ENCODE measurements around the gene KCNMA1. TPM values are rescaled to one million over a fixed set of nuclear protein-coding genes. Genes with fewer than 3 reads are reported as not detected.

The KCNMA1 gene
- total and polyA plus RNA-seq, 5 experiments from 2014 or later: not detected

DNA sequence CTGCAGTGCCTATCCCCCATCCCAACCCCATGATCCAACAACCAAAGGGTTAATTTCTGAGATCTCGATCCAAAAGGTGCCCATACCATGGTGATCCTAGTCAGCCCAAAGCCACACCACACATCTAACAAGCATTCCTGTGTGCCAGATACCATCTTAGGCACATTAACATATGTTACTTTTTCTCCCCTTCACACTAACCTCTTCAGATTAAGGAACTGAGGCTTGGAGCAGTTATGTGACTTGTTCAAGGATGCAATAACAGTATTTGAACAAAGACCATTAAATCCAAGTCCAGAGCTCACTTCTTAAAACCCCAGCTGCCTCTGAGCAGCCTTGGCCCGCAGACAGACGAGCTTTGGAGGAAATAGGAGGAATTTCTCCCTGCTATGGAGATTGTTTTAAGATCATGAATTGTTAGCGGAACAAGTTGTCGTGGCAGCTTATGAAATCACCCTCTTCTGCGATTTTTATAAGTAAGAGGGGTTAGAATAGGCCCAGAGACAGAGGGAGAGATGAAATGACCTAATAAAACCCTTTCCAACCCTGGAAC, 327.2 kb downstream of the KCNMA1 start:
- POLR2A ChIA-PET: no interaction called here

GRCh38 chr10:77309509-77309908, 328.1 kb downstream of the KCNMA1 start:
- no peak for ATAC-seq
- Mint-ChIP-seq H3K4me3 (no peak overlapping the region), H3K27ac (no peak overlapping the region), H3K9me3 (no peaks in the 10 kb centered on the region), H3K36me3 (no peaks in the 10 kb centered on the region), H3K4me1 (peaks cover 0 to 5% (median 0%) of the 10 kb centered on the region in 4 donors), H3K27me3 (peaks cover 0 to 1% (median 0%) of the 10 kb centered on the region in 5 donors)
- no peak for DNase-seq
- POLR2A ChIA-PET: no interaction called here

More for the DNA sequence above, 327.2 kb downstream of the KCNMA1 start:
- ATAC-seq (no peak), DNase-seq (no peak)
- Mint-ChIP-seq H3K4me1 (peaks cover 0 to 3% (median 0%) of the 10 kb centered on the region in 4 donors), H3K9me3 (no peaks in the 10 kb centered on the region), H3K27ac (no peak overlapping the region), H3K4me3 (no peak overlapping the region), H3K36me3 (no peaks in the 10 kb centered on the region), H3K27me3 (peaks cover 0 to 1% (median 0%) of the 10 kb centered on the region in 5 donors)

DNA sequence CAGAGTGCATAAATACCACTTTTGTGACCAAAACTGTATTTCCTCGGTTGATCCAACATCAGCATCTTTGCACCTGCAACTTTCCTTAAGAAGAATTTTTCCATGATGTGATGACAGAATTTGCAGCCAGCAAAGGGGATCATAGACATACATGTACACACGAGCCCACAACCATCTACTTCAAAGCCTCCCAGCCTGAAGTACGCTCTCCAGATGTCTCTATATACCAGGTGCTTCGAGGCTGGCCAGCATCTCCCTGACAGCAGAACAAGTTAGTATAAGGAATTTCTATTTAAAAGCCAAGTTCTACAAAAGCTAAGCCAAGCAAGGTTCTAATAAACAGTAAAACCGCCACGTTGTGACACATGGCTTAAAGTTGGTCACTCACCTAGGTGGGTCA, 328.5 kb downstream of the KCNMA1 start:
- ATAC-seq: no peak
- H3K4me1 Mint-ChIP-seq: peaks cover 0 to 5% (median 0%) of the 10 kb centered on the region in 4 donors
- peak overlapping the region in 1 of 10 donors; percentile 3 for H3K27ac Mint-ChIP-seq
- no peak for DNase-seq
- H3K4me3 Mint-ChIP-seq: no peak overlapping the region
- POLR2A ChIA-PET: no interaction called here
- no peaks in the 10 kb centered on the region for H3K36me3 Mint-ChIP-seq
- H3K27me3 Mint-ChIP-seq: peaks cover 0 to 1% (median 0%) of the 10 kb centered on the region in 5 donors
- H3K9me3 Mint-ChIP-seq: no peaks in the 10 kb centered on the region

DNA sequence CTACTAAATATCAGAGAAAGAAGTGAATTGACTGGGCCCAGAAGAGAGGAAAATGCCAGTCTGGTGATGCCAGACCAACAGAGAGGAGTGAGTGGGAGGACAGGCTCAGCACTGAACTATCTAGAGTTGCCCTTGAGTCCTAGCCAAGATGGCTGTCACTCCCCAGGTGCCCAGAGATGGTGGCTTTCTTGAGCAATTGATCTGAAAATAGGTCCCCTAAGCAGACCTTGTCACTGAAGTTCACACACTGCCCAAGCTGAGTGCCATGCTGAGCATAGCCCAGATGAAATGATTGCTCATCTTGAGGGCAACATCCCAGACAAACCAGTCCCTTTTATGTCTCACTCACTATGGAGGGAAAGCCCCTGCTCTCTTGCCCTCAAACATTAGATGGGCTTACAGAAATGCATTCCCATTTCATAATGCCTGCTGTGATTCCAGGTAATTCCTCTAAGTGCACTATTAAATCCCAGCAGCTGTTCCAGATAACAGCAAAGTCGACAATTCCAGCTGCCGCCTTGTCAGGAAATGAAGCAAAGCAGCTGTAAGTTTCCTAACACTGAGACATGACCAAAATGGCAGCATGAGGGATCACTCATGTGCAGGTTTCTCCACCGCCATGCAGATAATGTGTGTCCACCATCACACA, 329.4 kb downstream of the KCNMA1 start:
- ATAC-seq (no peak), DNase-seq (no peak)
- Mint-ChIP-seq H3K36me3 (peaks cover 0 to 4% (median 0%) of the 10 kb centered on the region in 3 donors), H3K4me3 (no peak overlapping the region), H3K9me3 (peaks cover 0 to 5% (median under 1%) of the 10 kb centered on the region in 9 donors), H3K27me3 (peaks cover 0 to 3% (median 0%) of the 10 kb centered on the region in 5 donors), H3K27ac (no peak overlapping the region), H3K4me1 (peaks cover 0 to 5% (median 0%) of the 10 kb centered on the region in 4 donors)
- POLR2A ChIA-PET: no interaction called here

GRCh38 chr10:77306666-77307065, 330.9 kb downstream of the KCNMA1 start:
- Mint-ChIP-seq H3K27me3 (peaks cover 0 to 4% (median 0%) of the 10 kb centered on the region in 5 donors), H3K4me1 (peaks cover 0 to 5% (median 0%) of the 10 kb centered on the region in 4 donors), H3K27ac (no peak overlapping the region), H3K9me3 (peaks cover 0 to 17% (median 7%) of the 10 kb centered on the region in 9 donors), H3K4me3 (no peak overlapping the region), H3K36me3 (peaks cover 0 to 4% (median 0%) of the 10 kb centered on the region in 3 donors)
- POLR2A ChIA-PET: no interaction called here
- ATAC-seq (no peak), DNase-seq (no peak)

DNA sequence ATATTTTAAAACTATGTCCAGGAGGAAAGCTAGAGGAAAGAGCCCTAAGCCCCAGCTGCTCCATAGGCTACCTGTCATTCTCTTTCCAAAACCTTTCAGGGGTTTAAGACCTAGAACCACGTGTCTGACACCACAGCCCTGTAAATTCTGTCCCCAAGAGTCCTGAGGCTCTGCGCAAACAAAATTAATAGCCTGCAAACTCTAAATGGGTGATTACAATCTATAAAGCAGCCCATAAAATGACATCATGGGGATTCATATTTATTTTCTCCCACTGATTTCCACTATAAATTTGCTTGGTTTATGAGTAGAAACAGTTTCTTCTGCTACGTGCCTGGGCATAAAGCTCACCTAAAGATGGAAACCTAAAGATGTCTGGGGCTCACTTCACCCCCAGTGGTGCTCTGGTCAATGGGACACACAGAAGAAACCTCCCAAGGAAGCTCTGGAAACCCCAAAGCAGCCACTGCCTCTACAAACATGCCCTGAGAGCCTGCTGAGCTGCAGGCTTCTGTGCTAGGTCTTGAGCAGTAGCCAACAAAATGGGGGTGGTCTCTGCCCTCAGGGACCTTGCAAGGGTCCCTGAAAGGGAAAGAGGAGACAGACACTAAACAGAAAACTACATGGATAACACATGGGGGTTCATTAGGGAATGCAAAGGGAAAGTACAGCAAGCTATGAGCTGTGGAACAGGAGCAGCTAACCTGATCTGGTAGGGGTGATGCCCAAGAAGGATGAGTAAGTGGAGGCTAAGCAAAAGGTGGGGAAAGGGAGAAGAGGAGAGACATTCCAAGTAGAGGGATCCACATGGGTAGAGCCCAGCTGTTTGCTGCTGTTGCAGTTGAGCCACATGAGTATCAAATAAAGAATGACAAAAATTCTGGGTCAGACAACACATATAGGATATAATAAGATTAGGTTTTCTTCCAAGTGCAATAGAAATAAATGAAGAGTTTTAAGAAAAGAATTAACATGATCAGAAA, 331.7 kb downstream of the KCNMA1 start:
- peaks cover 0 to 5% (median 0%) of the 10 kb centered on the region in 4 donors for H3K4me1 Mint-ChIP-seq
- DNase-seq (no peak), ATAC-seq (no peak)
- POLR2A ChIA-PET: interaction anchor here (0.5 kb wide), 1 partner anchor 414 kb away, joined by 3 read pairs; no protein-coding TSS in a partner anchor
- peaks cover 0 to 17% (median 7%) of the 10 kb centered on the region in 9 donors for H3K9me3 Mint-ChIP-seq
- peaks cover 0 to 4% (median 1%) of the 10 kb centered on the region in 5 donors for H3K27me3 Mint-ChIP-seq
- no peak overlapping the region for H3K4me3 Mint-ChIP-seq
- peaks cover 0 to 4% (median 0%) of the 10 kb centered on the region in 3 donors for H3K36me3 Mint-ChIP-seq
- H3K27ac Mint-ChIP-seq: no peak overlapping the region

GRCh38 chr10:77304192-77304591, 333.4 kb downstream of the KCNMA1 start:
- peaks cover 0 to 4% (median 1%) of the 10 kb centered on the region in 5 donors for H3K27me3 Mint-ChIP-seq
- H3K4me1 Mint-ChIP-seq: peaks cover 0 to 5% (median 0%) of the 10 kb centered on the region in 4 donors
- peaks cover 0 to 17% (median 7%) of the 10 kb centered on the region in 9 donors for H3K9me3 Mint-ChIP-seq
- no peak overlapping the region for H3K27ac Mint-ChIP-seq
- no peak overlapping the region for H3K4me3 Mint-ChIP-seq
- peaks cover 0 to 4% (median 0%) of the 10 kb centered on the region in 3 donors for H3K36me3 Mint-ChIP-seq
- no peak for ATAC-seq
- DNase-seq: no peak
- POLR2A ChIA-PET: interaction anchor here (0.6 kb wide), 1 partner anchor 10 kb away, joined by 5 read pairs; no protein-coding TSS in a partner anchor

- Mint-ChIP-seq H3K27ac (no peak overlapping the region), H3K9me3 (peaks cover 0 to 17% (median 7%) of the 10 kb centered on the region in 9 donors), H3K4me3 (no peak overlapping the region), H3K4me1 (peaks cover 0 to 2% (median 0%) of the 10 kb centered on the region in 4 donors), H3K36me3 (peaks cover 0 to 4% (median 0%) of the 10 kb centered on the region in 3 donors), H3K27me3 (peaks cover 0 to 4% (median 1%) of the 10 kb centered on the region in 5 donors)
- ATAC-seq (no peak), DNase-seq (no peak)
- POLR2A ChIA-PET: interaction anchor here (0.6 kb wide), 1 partner anchor 318 kb away, joined by 3 read pairs; no protein-coding TSS in a partner anchor
Observed at GRCh38 chr10:77301305-77301730, 336.3 kb downstream of the KCNMA1 start.

DNA sequence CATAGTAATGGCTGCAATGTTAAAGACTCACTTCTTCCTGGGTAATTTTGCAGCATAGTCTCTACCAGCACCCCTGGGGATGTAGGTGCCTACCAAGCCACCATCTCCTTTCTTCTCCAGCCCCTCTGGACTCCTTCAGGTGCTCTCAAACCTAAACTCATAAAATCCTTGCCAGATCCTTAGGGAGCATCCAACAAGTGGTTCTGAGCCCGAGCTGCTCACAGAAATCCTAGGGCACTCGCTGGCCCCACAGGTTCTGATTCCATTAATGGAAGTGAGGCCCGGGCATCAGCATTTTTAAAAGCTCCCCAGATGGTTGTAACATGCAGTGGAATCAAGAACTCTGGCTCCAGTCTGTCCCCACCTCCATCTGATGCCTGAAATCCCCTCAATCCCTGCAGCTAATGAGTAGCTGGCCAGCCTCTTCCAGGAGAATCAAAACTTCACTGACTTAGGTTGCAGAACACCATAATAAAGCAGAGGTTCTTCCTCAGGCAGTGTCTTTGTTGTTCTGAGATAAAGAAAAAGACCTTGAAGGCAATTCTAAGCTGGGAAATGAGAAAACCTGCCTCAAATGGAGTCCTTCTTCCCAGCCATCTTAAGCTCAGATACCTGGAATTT, 336.8 kb downstream of the KCNMA1 start:
- no peak overlapping the region for H3K4me3 Mint-ChIP-seq
- H3K27me3 Mint-ChIP-seq: peaks cover 0 to 4% (median 1%) of the 10 kb centered on the region in 5 donors
- ATAC-seq (no peak), DNase-seq (no peak)
- H3K27ac Mint-ChIP-seq: no peak overlapping the region
- peaks cover 0 to 4% (median 0%) of the 10 kb centered on the region in 3 donors for H3K36me3 Mint-ChIP-seq
- H3K4me1 Mint-ChIP-seq: peaks cover 0 to 2% (median 0%) of the 10 kb centered on the region in 4 donors
- POLR2A ChIA-PET: interaction anchor here (0.6 kb wide), 1 partner anchor 319 kb away, joined by 3 read pairs; no protein-coding TSS in a partner anchor
- H3K9me3 Mint-ChIP-seq: peaks cover 0 to 17% (median 7%) of the 10 kb centered on the region in 9 donors

DNA sequence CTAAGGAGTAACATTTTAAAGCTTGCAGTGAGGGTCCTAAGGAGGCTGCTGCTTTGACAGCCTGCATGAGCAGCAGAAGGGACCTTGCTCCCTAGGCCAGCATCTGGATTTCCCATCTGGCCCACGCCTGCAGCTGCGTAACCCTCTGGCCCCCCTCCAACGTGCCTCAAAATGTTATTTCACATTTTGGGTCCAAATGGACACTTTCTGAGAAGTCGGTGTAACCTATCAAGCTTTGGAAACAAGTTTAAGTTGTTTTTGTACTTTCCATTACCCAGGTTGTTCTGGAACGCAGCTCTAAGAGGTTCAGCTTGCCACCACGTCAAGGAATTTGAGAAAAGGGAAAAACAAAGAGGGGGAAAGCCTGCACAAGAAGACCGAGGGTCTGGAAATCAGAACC, 338.3 kb downstream of the KCNMA1 start:
- Mint-ChIP-seq H3K27me3 (peaks cover 0 to 4% (median 1%) of the 10 kb centered on the region in 5 donors), H3K27ac (peak overlapping the region in 1 of 10 donors; percentile 20), H3K4me3 (no peak overlapping the region), H3K36me3 (peaks cover 0 to 4% (median 0%) of the 10 kb centered on the region in 3 donors), H3K9me3 (peaks cover 0 to 17% (median 7%) of the 10 kb centered on the region in 9 donors), H3K4me1 (no peaks in the 10 kb centered on the region)
- ATAC-seq (no peak), DNase-seq (no peak)
- POLR2A ChIA-PET: no interaction called here

- DNase-seq: no peak
Observed at GRCh38 chr10:77297393-77297739, 340.2 kb downstream of the KCNMA1 start.

More at GRCh38 chr10:77297393-77297739, 340.2 kb downstream of the KCNMA1 start:
- ATAC-seq: no peak
- Mint-ChIP-seq H3K36me3 (no peaks in the 10 kb centered on the region), H3K4me3 (no peak overlapping the region), H3K9me3 (peaks cover 0 to 5% (median 2%) of the 10 kb centered on the region in 9 donors), H3K4me1 (peaks cover 0 to 3% (median 0%) of the 10 kb centered on the region in 4 donors), H3K27ac (no peak overlapping the region), H3K27me3 (peaks cover 0 to 3% (median 0%) of the 10 kb centered on the region in 5 donors)
- POLR2A ChIA-PET: no interaction called here

Data from naive thymus-derived CD8-positive, alpha-beta T cell (primary cell).